Smooth muscle cell (in vitro differentiated cells): Measurements from ENCODE around the gene NMT1. TPM values are rescaled to one million over a fixed set of nuclear protein-coding genes. Genes with fewer than 3 reads are reported as not detected.

Source experiments
- DNase-seq: peaks from one replicate; lab custom pipeline; 2025; ENCODE audit not compliant: unreplicated experiment; lab: John Stamatoyannopoulos, UW
- H2AFZ ChIP-seq: fragments of 200-600 bp; sonication (generic); 2 replicates; pipeline ENCODE4 v1.6.0; 2016; ENCODE audit warnings: antibody characterized with exemption, low read depth, mild to moderate bottlenecking
- H3F3A ChIP-seq: fragments of 200-600 bp; sonication (generic); 2 replicates; pipeline ENCODE4 v1.6.0; 2017; ENCODE audit warnings: antibody characterized with exemption, low read depth
- H3K27ac ChIP-seq: fragments of 200-600 bp; sonication (generic); 2 replicates; pipeline ENCODE4 v1.5.1; 2016; ENCODE audit warnings: low read depth, mild to moderate bottlenecking
- H3K27me3 ChIP-seq: fragments of 200-600 bp; sonication (generic); 2 replicates; pipeline ENCODE4 v1.6.1; 2016; ENCODE audit warnings: low read depth, mild to moderate bottlenecking
- H3K36me3 ChIP-seq: fragments of 200-600 bp; sonication (generic); 2 replicates; pipeline ENCODE4 v1.5.1; 2016; ENCODE audit warnings: low read depth
- H3K4me1 ChIP-seq: fragments of 200-600 bp; sonication (generic); 2 replicates; pipeline ENCODE4 v1.5.1; 2016; ENCODE audit warnings: low read depth
- H3K4me2 ChIP-seq: fragments of 200-600 bp; sonication (generic); 2 replicates; pipeline ENCODE4 v1.6.0; 2016; ENCODE audit warnings: mild to moderate bottlenecking
- H3K4me3 ChIP-seq: fragments of 200-600 bp; sonication (generic); 2 replicates; pipeline ENCODE4 v1.5.1; 2016; ENCODE audit warnings: mild to moderate bottlenecking
- H3K79me2 ChIP-seq: fragments of 200-600 bp; sonication (generic); 2 replicates; pipeline ENCODE4 v1.6.0; 2016; ENCODE audit warnings: low read depth, mild to moderate bottlenecking
- H3K9ac ChIP-seq: fragments of 200-600 bp; sonication (generic); 2 replicates; pipeline ENCODE4 v1.6.0; 2016; ENCODE audit warnings: low read depth
- H3K9me3 ChIP-seq: fragments of 200-600 bp; sonication (generic); replicated peaks from 2 replicates; pipeline ENCODE4 v1.5.1; 2016; ENCODE audit warnings: low read depth
- H4K20me1 ChIP-seq: fragments of 200-600 bp; sonication (generic); 2 replicates; pipeline ENCODE4 v1.6.0; 2016; ENCODE audit warnings: low read depth
- WGBS: methylation state at CpG from one replicate; pipeline ENCODE4 v1.1.7; 2016; ENCODE audit warnings: low lambda C conversion rate; 5-methylcytosine and 5-hydroxymethylcytosine counted together
- polyA plus RNA-seq: library from polyadenylated mRNA; unstranded; fragments of >200 nt; fragmentation: Nextera tagmentation; extraction: Ambion mirVana; gene quantifications from 2 replicates; pipeline ENCODE4 v1.2.1, GENCODE V29; 2016
- total RNA-seq: library from RNA; depleted of rRNA; stranded (reverse); fragments of >200 nt; gene quantifications from 2 replicates; pipeline ENCODE4 v1.2.3, GENCODE V29; 2014
- TF ChIP-seq, protein P1 (sequence below): fragments of 200-600 bp; sonication (generic); IDR thresholded peaks from 2 replicates; pipeline ENCODE4 v1.5.1; 2017; ENCODE audit warnings: borderline replicate concordance, mild to moderate bottlenecking, antibody characterized with exemption; ENCODE audit not compliant: insufficient read depth, poor library complexity, severe bottlenecking

Gene NMT1
- total and polyA plus RNA-seq, 2 experiments from 2014 or later: 87.6 to 105 TPM

DNA sequence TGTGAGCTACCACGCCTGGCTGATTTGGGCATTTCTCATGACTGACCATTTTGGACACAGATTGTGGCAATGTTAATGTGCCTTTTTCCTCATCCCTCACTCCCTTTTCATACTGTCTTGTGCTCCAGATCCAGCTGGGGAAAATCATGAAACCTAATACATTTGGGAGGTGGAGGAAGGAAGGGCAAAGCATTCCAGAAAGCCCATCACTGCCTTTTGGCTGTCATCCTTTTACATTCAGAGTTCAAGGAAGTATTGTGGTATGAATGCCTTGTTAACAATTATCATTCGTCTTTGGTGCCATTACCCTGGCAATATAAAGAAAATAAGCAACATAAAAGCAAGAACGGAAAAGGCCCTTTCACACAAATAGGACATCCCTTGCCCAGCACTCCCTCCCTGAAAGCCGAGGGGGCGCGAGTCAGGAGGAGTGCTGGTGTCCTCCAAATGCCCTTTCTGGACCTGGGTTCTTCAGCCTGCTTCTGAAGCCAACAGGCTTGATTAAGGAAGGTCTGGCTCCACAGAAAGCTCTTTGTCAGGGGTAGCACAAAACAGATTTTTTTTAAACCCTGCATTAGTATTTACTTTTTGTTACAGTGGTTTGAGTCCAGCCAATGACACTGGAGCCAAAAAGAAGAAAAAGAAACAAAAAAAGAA is 20.1 kb downstream of the NMT1 start:
- Histone ChIP-seq H3K36me3 (peaks cover 19% of the 10 kb centered on the region), H3K9ac (no peak overlapping the region), H2AFZ (no peak overlapping the region), H3K4me3 (no peak overlapping the region), H4K20me1 (peaks cover 45% of the 10 kb centered on the region), H3K79me2 (peaks cover 57% of the 10 kb centered on the region), H3K4me1 (no peaks in the 10 kb centered on the region), H3K27me3 (no peaks in the 10 kb centered on the region), H3K27ac (no peak overlapping the region), H3K9me3 (no peaks in the 10 kb centered on the region), H3K4me2 (no peak overlapping the region), H3F3A (no peaks in the 10 kb centered on the region)
- 96% methylated on average over 6 of the region's 6 CpGs for WGBS
- TF ChIP-seq, protein P1, sequence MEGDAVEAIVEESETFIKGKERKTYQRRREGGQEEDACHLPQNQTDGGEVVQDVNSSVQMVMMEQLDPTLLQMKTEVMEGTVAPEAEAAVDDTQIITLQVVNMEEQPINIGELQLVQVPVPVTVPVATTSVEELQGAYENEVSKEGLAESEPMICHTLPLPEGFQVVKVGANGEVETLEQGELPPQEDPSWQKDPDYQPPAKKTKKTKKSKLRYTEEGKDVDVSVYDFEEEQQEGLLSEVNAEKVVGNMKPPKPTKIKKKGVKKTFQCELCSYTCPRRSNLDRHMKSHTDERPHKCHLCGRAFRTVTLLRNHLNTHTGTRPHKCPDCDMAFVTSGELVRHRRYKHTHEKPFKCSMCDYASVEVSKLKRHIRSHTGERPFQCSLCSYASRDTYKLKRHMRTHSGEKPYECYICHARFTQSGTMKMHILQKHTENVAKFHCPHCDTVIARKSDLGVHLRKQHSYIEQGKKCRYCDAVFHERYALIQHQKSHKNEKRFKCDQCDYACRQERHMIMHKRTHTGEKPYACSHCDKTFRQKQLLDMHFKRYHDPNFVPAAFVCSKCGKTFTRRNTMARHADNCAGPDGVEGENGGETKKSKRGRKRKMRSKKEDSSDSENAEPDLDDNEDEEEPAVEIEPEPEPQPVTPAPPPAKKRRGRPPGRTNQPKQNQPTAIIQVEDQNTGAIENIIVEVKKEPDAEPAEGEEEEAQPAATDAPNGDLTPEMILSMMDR: no peak
- no peak for DNase-seq

DNA sequence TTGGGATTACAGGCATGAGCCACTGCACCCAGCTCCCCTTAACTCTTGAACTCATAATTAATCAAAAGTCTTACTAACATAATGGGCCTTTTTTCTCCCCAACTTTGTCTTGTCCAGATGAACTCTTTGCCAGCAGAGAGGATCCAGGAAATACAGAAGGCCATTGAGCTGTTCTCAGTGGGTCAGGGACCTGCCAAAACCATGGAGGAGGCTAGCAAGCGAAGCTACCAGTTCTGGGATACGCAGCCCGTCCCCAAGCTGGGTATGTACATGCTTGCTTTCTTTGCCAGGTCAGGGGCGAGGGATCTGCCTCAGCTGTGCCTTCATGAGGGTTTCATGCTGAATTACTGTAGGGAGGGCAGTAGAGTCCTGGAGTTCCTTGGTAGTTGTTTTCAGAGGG is 25.3 kb downstream of the NMT1 start:
- Histone ChIP-seq H4K20me1 (peaks cover 10% of the 10 kb centered on the region), H3K36me3 (peaks cover 31% of the 10 kb centered on the region), H3K79me2 (peaks cover 9% of the 10 kb centered on the region), H3K9me3 (no peaks in the 10 kb centered on the region), H3K4me1 (no peaks in the 10 kb centered on the region), H3K9ac (no peak overlapping the region), H3K4me2 (no peak overlapping the region), H2AFZ (no peak overlapping the region), H3K27ac (no peak overlapping the region), H3K27me3 (no peaks in the 10 kb centered on the region), H3K4me3 (no peak overlapping the region), H3F3A (peaks cover 4% of the 10 kb centered on the region)
- DNase-seq: no peak
- WGBS: 94% methylated on average over 4 of the region's 4 CpGs
- TF ChIP-seq, protein P1: no peak

DNA sequence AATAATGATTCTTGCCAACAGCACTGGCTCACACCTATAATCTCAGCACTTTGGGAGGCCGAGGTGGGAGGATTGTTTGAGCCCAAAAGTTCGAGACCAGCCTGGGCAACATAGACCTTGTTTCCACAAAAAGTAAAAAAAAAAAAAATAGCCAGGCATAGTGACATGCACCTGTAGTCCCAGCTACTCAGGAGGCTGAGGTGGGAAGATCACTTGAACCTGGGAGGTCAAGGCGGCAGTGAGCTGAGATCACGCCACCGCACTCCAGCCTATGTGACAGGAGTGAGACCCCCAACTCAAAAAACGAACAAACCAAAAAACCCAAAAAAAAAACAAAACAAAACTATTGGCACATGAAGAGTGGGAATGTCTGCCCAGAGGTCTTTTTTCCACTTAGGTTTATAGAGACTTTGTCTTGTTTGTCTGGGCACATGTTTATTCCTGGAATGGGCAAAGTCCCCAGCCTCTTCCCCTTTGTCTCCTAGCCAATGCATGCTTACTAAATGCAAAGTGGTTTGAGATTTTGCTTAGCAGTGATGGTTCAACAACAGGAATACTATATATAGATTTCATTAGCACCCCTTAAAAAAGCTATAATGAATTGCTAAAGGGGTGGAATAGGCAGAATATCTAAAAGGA is 25.9 kb downstream of the NMT1 start:
- H4K20me1 ChIP-seq: peaks cover 6% of the 10 kb centered on the region
- H3K27me3 ChIP-seq: no peaks in the 10 kb centered on the region
- H3K79me2 ChIP-seq: peaks cover 6% of the 10 kb centered on the region
- H3K27ac ChIP-seq: no peak overlapping the region
- peaks cover 10% of the 10 kb centered on the region for H3F3A ChIP-seq
- no peak overlapping the region for H3K4me2 ChIP-seq
- peaks cover 26% of the 10 kb centered on the region for H3K36me3 ChIP-seq
- H3K9me3 ChIP-seq: no peaks in the 10 kb centered on the region
- TF ChIP-seq, protein P1: no peak
- H3K4me3 ChIP-seq: no peak overlapping the region
- H2AFZ ChIP-seq: no peak overlapping the region
- no peaks in the 10 kb centered on the region for H3K4me1 ChIP-seq
- no peak overlapping the region for H3K9ac ChIP-seq
- 98% methylated on average over 6 of the region's 6 CpGs for WGBS
- DNase-seq: no peak
